ENCODE results near the gene SLC9A9.
"Not testable (repeated sequence)": the region's sequence is repeated elsewhere in the genome, so short reads cannot be mapped to it uniquely, and the experiment has no call there.

Gene SLC9A9

DNA sequence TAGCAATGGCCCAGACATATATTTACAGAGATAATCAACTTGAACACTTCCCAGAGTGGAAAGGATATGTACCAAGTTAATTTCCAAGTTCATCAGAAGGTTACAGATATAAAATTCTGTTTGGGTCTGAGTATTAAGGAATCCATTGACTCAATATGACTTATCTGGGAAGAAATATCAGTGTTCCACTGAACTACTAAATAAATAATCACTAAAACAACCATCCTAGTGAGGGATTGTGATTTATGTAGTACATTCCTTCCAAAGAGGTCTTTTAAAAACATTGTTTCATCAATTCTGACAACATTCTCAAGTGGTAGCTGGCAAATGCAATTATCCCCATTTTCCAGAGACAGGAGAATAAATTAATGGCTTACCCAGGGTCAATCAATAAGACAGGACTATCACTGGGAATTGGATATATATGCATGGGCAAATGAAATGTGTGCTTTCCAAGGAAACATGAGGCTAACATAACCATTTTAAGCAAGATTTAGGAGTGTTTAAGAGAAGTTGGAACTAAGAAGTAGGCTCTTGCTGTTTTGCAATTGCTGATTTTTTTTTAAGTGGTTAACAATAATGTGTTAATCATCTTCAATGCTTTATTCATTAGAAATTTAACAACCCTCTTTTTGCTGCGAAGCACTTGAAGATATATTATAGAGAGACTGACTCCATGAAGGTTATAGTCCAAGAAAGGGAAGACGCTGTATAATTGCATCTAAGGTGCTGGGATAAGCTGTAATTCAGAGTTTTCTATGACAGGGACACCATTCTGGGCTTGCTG is 37.9 kb downstream of the SLC9A9 start:
- DNase-seq (ENCODE audit: low spot score), result no peak

GRCh38 chr3:143809121-143809621 is 39.1 kb downstream of the SLC9A9 start:
- no peak for DNase-seq (ENCODE audit: low spot score)

- no peak for DNase-seq (ENCODE audit: low spot score)
Observed at GRCh38 chr3:143808030-143808429, 40.2 kb downstream of the SLC9A9 start.

DNA sequence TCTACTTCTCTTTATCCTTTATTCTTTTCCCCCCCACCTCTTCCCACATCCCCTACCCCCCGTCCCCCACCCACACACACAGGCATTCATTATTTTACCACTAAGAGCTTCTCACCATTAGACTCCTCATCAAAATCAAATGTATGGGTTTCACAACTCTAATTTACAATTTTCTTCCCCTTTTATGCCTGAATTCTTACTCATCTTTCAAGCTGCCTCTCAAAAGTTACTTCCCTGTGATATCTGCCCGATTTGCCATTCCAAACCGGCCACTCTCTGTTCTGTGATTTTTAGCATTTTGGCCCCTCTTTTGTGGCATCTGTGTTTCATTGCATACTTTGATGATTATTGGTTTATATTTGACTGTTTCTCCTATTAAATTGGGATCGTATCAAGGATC is 42.2 kb downstream of the SLC9A9 start:
- no peak for DNase-seq (ENCODE audit: low spot score)

- not testable (repeated sequence) for DNase-seq (ENCODE audit: low spot score)
Observed at GRCh38 chr3:143805476-143805875, 42.8 kb downstream of the SLC9A9 start.

DNA sequence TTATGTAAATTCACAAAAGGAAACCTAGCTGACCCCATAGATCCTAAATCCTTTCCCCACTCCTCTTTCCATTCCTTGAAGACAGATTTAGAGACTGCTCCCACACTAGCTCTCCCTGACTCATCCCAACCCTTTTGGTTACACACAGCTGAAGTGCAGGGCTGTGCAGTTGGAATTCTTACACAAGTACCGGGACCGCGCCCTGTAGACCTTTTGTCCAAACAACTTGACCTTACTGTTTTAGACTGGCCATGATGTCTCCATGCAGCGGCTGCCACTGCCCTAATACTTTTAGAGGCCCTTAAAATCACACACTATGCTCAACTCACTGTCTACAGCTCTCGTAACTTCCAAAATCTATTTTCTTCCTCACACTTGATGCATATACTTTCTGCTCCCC is 47.2 kb downstream of the SLC9A9 start:
- DNase-seq (ENCODE audit: low spot score), result not testable (repeated sequence)

- not testable (repeated sequence) for DNase-seq (ENCODE audit: low spot score)
Observed at GRCh38 chr3:143798151-143798550, 50.1 kb downstream of the SLC9A9 start.

DNA sequence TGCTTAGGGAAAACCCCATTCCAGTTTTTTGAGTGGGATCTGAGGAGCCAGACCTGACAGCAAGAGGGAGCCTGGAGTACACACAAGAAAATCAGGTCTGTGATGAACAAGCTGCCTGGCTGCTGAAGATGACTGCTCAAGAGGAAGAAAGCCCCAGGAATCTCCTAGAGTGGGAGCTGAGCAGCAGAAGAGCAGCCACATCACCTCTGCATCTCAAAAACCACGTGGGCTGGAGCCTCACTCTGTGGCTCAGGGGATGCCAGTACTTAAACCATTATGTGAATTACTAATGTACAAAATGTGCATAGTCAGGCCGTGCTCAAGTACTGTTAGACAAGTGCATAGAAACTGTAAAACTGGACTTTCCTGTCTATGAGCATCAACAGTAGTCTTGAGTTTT is 52.4 kb downstream of the SLC9A9 start:
- no peak for DNase-seq (ENCODE audit: low spot score)

GRCh38 chr3:143794793-143795462 is 53.3 kb downstream of the SLC9A9 start:
- DNase-seq (ENCODE audit: low spot score), result no peak

GRCh38 chr3:143793971-143794370 is 54.3 kb downstream of the SLC9A9 start:
- no peak for DNase-seq (ENCODE audit: low spot score)

DNA sequence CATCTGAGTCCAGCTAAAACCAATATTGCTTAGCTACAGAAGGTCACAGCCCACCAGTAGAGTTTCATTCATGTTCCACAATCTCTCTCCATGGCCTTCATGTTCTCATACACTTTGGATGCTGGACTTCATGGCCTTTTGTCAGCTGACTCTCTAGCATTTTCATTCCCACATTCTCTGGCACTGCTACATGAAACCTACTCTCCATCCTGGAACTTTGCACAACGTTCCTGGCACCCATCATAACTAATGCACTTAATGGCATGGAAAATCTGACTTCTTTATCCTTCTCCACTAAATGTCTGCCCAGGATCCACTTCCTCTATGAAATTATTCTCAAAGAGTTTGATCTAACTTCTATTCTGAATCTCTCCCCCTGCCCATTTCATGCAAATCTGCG is 56.9 kb downstream of the SLC9A9 start:
- DNase-seq (ENCODE audit: low spot score), result no peak

DNA sequence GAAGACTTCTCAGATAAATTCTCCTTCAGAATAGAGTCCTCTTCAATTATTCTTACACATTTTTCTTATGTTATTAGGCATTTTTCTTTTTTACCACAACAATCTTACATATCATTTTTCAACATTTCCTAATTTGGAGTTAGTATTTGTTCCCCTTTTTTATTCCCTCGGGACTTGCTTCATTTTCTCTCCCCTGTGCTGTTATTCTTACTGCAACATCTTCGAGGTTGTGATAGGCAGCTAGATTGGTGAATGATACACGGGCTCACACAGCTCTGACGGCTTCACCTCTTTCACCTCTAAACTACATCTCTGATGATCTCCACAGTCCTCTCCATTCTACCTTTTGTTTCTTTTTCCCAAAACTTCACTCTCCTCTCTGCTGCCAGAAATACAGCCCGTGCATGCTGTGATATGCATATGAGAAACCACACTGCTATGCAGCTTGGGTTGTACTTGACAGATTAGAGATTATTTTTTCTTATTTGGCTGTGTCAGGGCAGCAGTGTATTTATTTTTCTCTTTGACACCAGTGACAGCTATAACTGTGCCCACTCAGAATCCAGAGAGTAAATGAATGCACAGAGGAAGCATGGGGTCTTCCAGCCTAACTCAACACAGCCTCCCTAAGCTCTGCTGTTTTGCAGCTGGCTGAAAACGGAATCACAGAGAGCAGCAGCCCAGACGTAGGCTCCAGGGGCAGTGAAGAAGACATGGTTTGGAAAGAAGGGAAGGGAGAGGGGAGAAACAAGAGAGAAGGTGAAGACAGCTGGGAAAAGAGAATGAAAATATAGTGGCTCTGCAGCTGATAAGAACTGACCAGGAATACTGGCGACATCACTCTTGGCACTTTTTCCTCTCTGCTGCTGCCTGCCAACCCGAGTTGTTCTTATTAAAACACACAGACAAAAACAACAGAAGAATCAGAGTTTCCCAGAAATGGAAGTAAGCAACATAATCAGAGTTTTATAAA is 61.8 kb downstream of the SLC9A9 start:
- no peak for DNase-seq (ENCODE audit: low spot score)

DNA sequence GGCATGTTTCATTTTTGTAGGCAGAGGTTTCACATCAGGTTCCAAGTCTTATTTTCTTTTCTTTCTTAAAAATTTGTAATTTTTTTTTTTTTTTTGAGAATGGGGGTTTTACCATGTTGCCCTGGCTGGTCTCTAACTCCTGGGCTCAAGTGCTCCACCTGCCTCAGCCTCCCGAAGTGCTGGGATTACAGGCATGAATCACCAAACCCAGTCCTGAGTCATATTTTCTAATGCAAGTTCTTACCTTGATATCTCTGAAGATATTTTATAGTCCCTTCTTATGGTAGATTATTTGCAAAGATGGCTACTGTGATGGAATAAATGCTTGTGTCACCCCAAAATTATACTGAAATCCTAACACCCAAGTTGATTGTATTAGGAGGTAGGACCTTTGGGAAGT is 63.8 kb downstream of the SLC9A9 start:
- DNase-seq (ENCODE audit: low spot score), result no peak

DNA sequence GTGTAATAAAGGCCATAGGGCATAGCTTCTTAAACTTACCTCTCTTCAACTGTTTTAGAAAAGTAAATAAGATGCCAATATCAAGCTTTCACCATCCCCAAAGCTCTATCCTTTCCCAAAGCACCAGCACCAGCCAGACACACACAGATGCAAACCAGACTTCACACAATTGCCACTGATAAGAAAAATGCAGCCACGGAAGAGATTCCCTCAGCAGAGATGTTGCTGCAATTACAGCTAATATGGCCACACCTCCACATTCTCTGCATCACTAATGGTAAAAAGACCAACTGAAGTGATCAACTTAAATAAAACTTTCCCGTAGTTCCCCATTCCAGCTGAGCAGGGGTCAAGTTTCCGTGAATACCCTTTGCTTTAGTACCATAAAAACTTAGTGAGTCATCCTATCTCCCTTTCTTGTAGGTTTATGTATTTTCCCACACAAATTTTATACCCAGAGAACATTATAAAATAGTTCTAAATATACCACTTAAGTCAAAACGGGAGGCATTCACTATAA is 64.4 kb downstream of the SLC9A9 start:
- DNase-seq (ENCODE audit: low spot score), result no peak

DNA sequence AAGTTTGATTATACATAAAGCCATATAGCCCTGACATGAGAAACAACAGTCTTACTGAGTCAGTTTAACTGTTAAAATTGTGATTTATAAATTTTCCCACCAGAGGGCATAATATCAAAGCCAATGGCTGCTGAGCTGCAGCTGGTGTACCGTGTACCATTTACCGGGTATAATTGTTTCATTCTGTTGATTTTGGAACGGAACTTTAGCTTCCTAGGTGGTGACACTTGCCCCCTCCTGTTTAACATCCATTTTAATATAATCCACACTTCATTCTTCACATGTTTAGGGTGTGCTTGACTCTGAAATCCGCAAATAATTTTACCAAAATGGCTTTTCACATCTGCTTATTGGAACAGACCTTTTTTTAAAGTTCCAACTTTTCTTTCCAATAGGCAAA is 72.8 kb downstream of the SLC9A9 start:
- peak; percentile 71 for DNase-seq (ENCODE audit: low spot score)

DNA sequence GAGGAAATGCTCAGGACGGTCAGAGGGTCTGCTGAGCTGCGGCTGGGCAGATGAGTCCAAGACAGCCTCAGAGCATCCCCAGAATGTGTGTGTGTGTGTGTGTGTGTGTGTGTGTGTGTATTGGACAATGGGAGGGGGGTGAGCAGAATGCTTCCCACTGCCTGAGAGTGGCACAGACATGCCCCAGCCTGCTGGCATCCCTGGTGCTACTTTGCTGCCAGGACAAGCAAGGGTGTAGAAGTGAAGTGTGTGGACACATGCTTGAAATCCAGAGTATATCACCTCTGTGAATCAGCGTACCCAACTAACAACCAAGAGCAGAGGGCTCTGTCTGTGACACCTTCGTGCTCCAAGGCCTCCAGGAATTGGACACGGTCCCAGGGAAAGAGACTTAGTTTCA is 76.3 kb downstream of the SLC9A9 start:
- DNase-seq (ENCODE audit: low spot score), result no peak

GRCh38 chr3:143771258-143771657 is 77.0 kb downstream of the SLC9A9 start:
- no peak for DNase-seq (ENCODE audit: low spot score)

DNA sequence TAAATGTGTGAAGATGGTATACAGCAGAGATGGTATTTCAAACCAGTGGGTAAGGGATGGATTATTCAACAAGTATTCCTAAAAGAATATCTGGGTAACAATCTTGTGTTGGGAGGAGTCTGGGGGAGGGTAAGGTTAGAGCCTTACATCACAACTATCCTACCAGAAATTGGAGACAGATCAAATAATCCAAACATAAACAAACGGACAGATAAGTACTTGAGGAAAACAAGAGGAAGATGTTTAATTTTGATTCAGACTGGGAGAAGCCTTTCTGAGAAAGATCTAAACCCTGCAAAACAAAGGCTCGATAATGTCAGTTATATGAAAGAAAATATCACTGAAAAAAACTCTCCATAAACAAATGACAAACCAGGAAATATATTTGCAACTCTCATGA is 77.9 kb downstream of the SLC9A9 start:
- no peak for DNase-seq (ENCODE audit: low spot score)

DNA sequence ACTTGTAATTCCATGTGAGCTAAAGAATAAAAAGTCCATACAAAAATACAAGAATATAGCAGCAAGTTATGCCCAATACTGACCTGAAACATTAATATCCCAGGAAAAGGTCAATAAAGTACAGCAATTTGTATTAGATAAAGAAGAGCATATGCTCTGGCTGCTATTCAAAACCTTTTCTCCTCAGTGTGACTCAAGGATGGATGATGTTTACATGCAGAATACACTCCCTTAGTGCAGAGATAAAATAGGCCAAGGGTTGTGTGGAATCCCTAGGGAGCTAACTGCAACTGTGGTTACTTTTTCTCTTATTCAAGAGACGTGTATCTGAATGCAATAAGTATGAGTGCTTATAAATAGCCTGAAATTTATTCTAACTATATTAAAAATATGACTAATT is 78.7 kb downstream of the SLC9A9 start:
- DNase-seq (ENCODE audit: low spot score), result no peak

- DNase-seq (ENCODE audit: low spot score), result no peak
Observed at GRCh38 chr3:143764840-143765239, 83.4 kb downstream of the SLC9A9 start.

- no peak for DNase-seq (ENCODE audit: low spot score)
Observed at GRCh38 chr3:143763564-143764162, 84.6 kb downstream of the SLC9A9 start.

DNA sequence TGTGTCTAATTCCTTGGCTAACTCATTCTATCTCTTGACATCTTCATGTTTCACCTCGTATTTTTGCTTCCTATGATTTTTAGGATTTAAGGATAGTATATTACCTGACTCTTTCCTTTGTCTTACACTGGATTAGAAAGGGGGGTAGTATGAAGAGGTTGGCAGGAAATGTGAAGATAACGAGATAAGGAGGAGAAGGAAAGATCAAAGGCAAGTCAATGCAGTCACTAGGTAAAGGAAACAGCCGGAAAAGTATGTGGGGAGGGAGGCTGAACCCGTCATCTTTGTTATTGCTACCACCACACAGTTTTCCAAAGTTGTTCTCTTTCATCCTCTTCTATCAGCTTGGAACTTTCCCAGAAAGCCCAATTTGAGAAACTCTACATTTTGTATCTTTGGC is 90.6 kb downstream of the SLC9A9 start:
- DNase-seq (ENCODE audit: low spot score), result no peak
